Measurements from ENCODE around the gene DHX29. TPM values are rescaled to one million over a fixed set of nuclear protein-coding genes. Genes with fewer than 3 reads are reported as not detected.
"Not testable (repeated sequence)": the region's sequence is repeated elsewhere in the genome, so short reads cannot be mapped to it uniquely, and the experiment has no call there.

The DHX29 gene
- total RNA-seq, 4 donors from 2014 or later: 39.1 to 54.0 (median 47.0) TPM

GRCh38 chr5:55325621-55326020, 18.1 kb upstream of the DHX29 start:
- TF ChIP-seq, protein P1, sequence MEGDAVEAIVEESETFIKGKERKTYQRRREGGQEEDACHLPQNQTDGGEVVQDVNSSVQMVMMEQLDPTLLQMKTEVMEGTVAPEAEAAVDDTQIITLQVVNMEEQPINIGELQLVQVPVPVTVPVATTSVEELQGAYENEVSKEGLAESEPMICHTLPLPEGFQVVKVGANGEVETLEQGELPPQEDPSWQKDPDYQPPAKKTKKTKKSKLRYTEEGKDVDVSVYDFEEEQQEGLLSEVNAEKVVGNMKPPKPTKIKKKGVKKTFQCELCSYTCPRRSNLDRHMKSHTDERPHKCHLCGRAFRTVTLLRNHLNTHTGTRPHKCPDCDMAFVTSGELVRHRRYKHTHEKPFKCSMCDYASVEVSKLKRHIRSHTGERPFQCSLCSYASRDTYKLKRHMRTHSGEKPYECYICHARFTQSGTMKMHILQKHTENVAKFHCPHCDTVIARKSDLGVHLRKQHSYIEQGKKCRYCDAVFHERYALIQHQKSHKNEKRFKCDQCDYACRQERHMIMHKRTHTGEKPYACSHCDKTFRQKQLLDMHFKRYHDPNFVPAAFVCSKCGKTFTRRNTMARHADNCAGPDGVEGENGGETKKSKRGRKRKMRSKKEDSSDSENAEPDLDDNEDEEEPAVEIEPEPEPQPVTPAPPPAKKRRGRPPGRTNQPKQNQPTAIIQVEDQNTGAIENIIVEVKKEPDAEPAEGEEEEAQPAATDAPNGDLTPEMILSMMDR (IDR thresholded peaks at IDR 0.05): no peak
- no peak for TF ChIP-seq POLR2A (IDR thresholded peaks at IDR 0.05)
- no peak for DNase-seq
- intact Hi-C loops (cut with DNase I): no loop called here
- Histone ChIP-seq H3K4me3 (replicated peaks in 1 of 3) (no peak overlapping the region), H3K27me3 (no peaks in the 10 kb centered on the region), H3K36me3 (no peaks in the 10 kb centered on the region), H3K4me1 (no peaks in the 10 kb centered on the region), H3K27ac (no peak overlapping the region), H3K9me3 (no peaks in the 10 kb centered on the region)
- 96 to 98% methylated on average over 5 of the region's 5 CpGs for WGBS, 2 donors

- Histone ChIP-seq H3K4me3 (replicated peaks in 1 of 3) (no peak overlapping the region), H3K27me3 (no peaks in the 10 kb centered on the region), H3K27ac (no peak overlapping the region), H3K4me1 (no peaks in the 10 kb centered on the region), H3K9me3 (no peaks in the 10 kb centered on the region), H3K36me3 (no peaks in the 10 kb centered on the region)
- WGBS, 2 donors: 92 to 100% methylated on average over 1 of the region's 1 CpG
- TF ChIP-seq, protein P1 (IDR thresholded peaks at IDR 0.05): peak in 4 of 6 experiments; percentile 47 to 72 (median 68)
- TF ChIP-seq POLR2A (IDR thresholded peaks at IDR 0.05): no peak
- DNase-seq: no peak
- intact Hi-C loops (cut with DNase I): no loop called here
Observed at GRCh38 chr5:55324815-55325418, 17.4 kb upstream of the DHX29 start.

GRCh38 chr5:55324006-55324405, 16.5 kb upstream of the DHX29 start:
- Histone ChIP-seq H3K27ac (no peak overlapping the region), H3K9me3 (no peaks in the 10 kb centered on the region), H3K27me3 (no peaks in the 10 kb centered on the region), H3K4me1 (no peaks in the 10 kb centered on the region), H3K36me3 (no peaks in the 10 kb centered on the region), H3K4me3 (replicated peaks in 1 of 3) (no peak overlapping the region)
- intact Hi-C loops (cut with DNase I): no loop called here
- TF ChIP-seq, protein P1 (IDR thresholded peaks at IDR 0.05): no peak
- no peak for TF ChIP-seq POLR2A (IDR thresholded peaks at IDR 0.05)
- no peak for DNase-seq

- 82 to 89% methylated on average over 4 of the region's 4 CpGs for WGBS, 2 donors
- no peak overlapping the region for H3K27ac ChIP-seq
- no peak for DNase-seq
Observed at GRCh38 chr5:55320571-55320970, 13.1 kb upstream of the DHX29 start.

DNA sequence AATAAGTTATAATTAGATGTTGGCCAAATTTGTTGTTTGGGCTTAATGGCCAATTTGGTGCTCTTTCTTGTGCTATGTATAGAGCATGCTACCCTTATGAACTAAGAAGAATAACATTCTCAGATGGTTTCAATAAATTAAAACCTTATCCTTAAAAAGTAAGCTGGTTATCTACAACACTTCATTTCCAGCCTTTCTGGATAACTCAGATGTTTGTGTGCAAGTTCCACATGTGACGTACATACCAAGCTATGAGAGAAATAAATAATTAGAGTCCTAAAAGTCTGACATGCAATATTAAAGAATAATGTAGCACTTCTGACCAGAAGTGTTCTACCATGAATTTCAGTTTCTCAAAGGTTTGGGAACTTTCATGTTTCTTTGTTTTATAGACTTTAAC, 12.0 kb upstream of the DHX29 start:
- no peak overlapping the region for H3K4me3 ChIP-seq (replicated peaks in 1 of 3)
- intact Hi-C loops (cut with DNase I): no loop called here
- H3K36me3 ChIP-seq: no peaks in the 10 kb centered on the region
- no peak for DNase-seq
- WGBS, 2 donors: 92 to 93% methylated on average over 1 of the region's 1 CpG
- no peak overlapping the region for H3K27ac ChIP-seq
- no peaks in the 10 kb centered on the region for H3K27me3 ChIP-seq
- no peaks in the 10 kb centered on the region for H3K9me3 ChIP-seq
- TF ChIP-seq POLR2A (IDR thresholded peaks at IDR 0.05): no peak
- TF ChIP-seq, protein P1 (IDR thresholded peaks at IDR 0.05): no peak
- H3K4me1 ChIP-seq: no peaks in the 10 kb centered on the region

More at GRCh38 chr5:55320571-55320970, 13.1 kb upstream of the DHX29 start:
- TF ChIP-seq, protein P1 (IDR thresholded peaks at IDR 0.05): no peak
- no peak for TF ChIP-seq POLR2A (IDR thresholded peaks at IDR 0.05)
- no peaks in the 10 kb centered on the region for H3K9me3 ChIP-seq
- no peaks in the 10 kb centered on the region for H3K27me3 ChIP-seq
- H3K36me3 ChIP-seq: no peaks in the 10 kb centered on the region
- no peaks in the 10 kb centered on the region for H3K4me1 ChIP-seq
- H3K4me3 ChIP-seq (replicated peaks in 1 of 3): no peak overlapping the region
- intact Hi-C loops (cut with DNase I): no loop called here

- H3K27ac ChIP-seq; H3K4me1 ChIP-seq; H3K4me3 ChIP-seq (replicated peaks in 1 of 3); intact Hi-C loops (cut with DNase I); H3K9me3 ChIP-seq; H3K27me3 ChIP-seq; DNase-seq; H3K36me3 ChIP-seq: not testable (repeated sequence)
- 96 to 97% methylated on average over 4 of the region's 4 CpGs for WGBS, 2 donors
Observed at GRCh38 chr5:55318237-55318636, 10.7 kb upstream of the DHX29 start.

All from thyroid gland (tissue), 4 donors.